Measurements from ENCODE around the gene LENEP. TPM values are rescaled to one million over a fixed set of nuclear protein-coding genes. Genes with fewer than 3 reads are reported as not detected.

The LENEP gene
- total and polyA plus RNA-seq, 8 donors, result 0.29 TPM; not detected in 7

DNA sequence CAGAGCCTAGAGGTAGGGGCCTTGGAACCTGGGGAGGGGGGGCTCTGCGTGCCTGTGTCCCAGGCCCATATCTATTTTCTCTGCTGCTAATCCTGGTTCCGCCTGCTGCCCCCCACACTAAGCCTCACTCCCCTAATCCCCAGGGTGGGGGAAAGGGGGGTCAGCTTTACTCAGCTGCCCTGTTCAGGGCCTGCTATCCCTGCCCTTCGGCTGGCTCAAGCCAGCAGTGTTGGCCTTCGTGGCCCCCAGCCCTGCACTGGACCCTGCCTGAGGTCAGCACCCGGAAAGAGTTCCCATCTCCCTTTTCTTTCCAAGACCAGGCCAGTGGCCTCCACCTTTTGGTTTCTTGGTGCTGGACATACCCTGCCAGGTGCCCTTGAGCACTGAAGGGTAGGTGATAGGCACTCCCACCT is 17.6 kb downstream of the LENEP start:
- no peak overlapping the region for H3K4me3 ChIP-seq
- ATAC-seq, result no peak
- DNase-seq, result no peak
- no peaks in the 10 kb centered on the region for H3K9me3 ChIP-seq
- H3K4me1 ChIP-seq, result peaks cover 28 to 43% (median 32%) of the 10 kb centered on the region in 3 donors
- TF ChIP-seq, protein P1, sequence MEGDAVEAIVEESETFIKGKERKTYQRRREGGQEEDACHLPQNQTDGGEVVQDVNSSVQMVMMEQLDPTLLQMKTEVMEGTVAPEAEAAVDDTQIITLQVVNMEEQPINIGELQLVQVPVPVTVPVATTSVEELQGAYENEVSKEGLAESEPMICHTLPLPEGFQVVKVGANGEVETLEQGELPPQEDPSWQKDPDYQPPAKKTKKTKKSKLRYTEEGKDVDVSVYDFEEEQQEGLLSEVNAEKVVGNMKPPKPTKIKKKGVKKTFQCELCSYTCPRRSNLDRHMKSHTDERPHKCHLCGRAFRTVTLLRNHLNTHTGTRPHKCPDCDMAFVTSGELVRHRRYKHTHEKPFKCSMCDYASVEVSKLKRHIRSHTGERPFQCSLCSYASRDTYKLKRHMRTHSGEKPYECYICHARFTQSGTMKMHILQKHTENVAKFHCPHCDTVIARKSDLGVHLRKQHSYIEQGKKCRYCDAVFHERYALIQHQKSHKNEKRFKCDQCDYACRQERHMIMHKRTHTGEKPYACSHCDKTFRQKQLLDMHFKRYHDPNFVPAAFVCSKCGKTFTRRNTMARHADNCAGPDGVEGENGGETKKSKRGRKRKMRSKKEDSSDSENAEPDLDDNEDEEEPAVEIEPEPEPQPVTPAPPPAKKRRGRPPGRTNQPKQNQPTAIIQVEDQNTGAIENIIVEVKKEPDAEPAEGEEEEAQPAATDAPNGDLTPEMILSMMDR (IDR thresholded peaks at IDR 0.05), result no peak
- FAIRE-seq, result no peak
- H3K27me3 ChIP-seq, result no peaks in the 10 kb centered on the region
- 53% methylated on average over 5 of the region's 5 CpGs for WGBS, 2 donors
- no peak overlapping the region for H3K27ac ChIP-seq
- intact Hi-C loops (cut with DNase I), result loop anchor here in 2 of 3 donors (10.0 kb wide), 1 partner anchor 46 kb away; the partner anchor contains the start of gene PYGO2 (in 2 of the 2)
- peaks cover 0 to 17% (median 9%) of the 10 kb centered on the region in 3 donors for H3K36me3 ChIP-seq

DNA sequence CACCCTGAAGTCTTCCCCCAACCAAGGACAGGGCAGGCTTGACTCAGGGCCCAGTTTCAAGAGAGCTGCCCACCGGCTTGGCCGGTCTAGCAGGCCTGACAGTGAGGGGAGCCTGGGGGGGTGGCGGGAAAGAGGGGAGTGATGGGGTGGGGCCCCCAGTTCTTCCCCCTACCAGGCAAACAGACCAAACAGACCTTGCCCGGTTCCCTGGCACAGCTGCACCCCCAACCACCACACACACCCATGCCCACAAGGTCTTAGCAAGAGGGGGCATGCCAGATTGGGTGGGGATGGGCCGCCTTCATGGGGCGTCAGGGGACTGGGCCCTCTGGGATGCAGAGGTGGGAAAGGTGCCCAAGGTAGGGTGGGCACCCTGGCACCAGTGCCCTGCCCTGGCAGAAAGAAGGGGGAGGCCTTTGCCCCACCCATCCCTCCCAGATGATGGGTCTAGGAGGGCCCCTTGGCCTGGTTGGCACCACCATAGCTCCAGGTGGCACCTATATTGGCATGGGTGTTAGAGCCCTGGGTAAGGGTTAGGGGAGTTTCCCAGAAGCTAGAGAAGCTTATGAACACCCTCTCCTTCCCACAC is 18.1 kb downstream of the LENEP start:
- ATAC-seq, result no peak
- no peak for FAIRE-seq
- no peak for DNase-seq
- H3K27me3 ChIP-seq, result no peaks in the 10 kb centered on the region
- TF ChIP-seq, protein P1 (IDR thresholded peaks at IDR 0.05), result no peak
- peaks cover 0 to 22% (median 9%) of the 10 kb centered on the region in 3 donors for H3K36me3 ChIP-seq
- 65 to 81% methylated on average over 5 to 6 of the region's 6 CpGs for WGBS, 2 donors
- no peak overlapping the region for H3K4me3 ChIP-seq
- intact Hi-C loops (cut with DNase I), result loop anchor here in 2 of 3 donors (10.0 kb wide), 1 partner anchor 47 kb away; the partner anchor contains the start of gene PYGO2 (in 2 of the 2)
- H3K9me3 ChIP-seq, result no peaks in the 10 kb centered on the region
- H3K4me1 ChIP-seq, result peaks cover 23 to 38% (median 27%) of the 10 kb centered on the region in 3 donors
- H3K27ac ChIP-seq, result peak overlapping the region in 1 of 4 donors; percentile 4

GRCh38 chr1:155012026-155012546 is 18.7 kb downstream of the LENEP start:
- Histone ChIP-seq H3K27ac (no peak overlapping the region), H3K9me3 (no peaks in the 10 kb centered on the region), H3K36me3 (peaks cover 0 to 24% (median 9%) of the 10 kb centered on the region in 3 donors), H3K4me1 (peaks cover 17 to 33% (median 25%) of the 10 kb centered on the region in 3 donors), H3K4me3 (no peak overlapping the region), H3K27me3 (no peaks in the 10 kb centered on the region)
- DNase-seq (peak in 2 of 6 donors; percentile 56 to 64), FAIRE-seq (no peak), ATAC-seq (peak in 3 of 4 donors; percentile 37 to 50 (median 42))
- WGBS, 2 donors, result 23 to 31% methylated on average over 9 of the region's 9 CpGs
- intact Hi-C loops (cut with DNase I), result loop anchor here in 2 of 3 donors (10.0 kb wide), 1 partner anchor 47 kb away; the partner anchor contains the start of gene PYGO2 (in 2 of the 2)
- TF ChIP-seq, protein P1 (IDR thresholded peaks at IDR 0.05), result no peak

DNA sequence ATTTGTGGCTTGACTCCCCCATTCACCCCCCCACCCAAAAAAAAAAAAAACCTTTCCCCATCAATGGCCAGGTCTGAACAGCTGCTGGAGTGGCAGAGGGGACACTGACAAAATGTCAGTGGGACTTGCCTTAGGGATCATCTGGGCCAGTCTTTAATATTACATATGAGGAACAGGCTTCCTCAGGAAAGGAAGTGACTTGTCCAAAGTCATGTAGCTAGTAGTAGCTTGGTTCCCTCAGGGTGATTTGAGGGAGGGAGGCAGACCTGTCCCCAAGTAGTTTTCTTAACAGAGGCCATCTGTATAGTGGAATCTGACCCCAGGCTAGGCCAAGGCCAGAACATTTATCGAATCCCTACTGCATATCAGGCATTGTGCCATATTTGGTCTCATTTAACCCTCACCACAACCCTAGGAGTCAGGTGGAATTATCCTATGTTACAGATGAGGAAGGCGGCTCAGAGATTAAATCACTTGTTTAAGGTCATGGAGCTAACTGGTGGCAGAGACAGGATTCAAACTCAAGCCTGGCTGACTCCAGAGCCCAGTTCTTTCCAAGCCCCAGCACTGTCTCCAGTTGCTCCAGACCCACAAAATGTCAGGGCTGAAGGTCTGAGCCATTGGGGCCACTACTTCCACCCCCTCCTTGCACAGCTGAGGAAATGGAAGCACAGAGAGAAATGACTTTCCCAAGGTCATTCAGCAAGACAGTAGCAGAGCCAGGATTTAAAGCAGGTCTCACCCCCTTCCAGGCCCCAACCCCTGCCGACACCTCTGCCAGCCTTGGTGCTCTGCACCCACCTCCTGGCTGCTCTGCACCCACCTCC is 19.6 kb downstream of the LENEP start:
- no peak overlapping the region for H3K27ac ChIP-seq
- no peak for FAIRE-seq
- no peaks in the 10 kb centered on the region for H3K27me3 ChIP-seq
- no peak overlapping the region for H3K4me3 ChIP-seq
- ATAC-seq, result no peak
- no peaks in the 10 kb centered on the region for H3K9me3 ChIP-seq
- TF ChIP-seq, protein P1 (IDR thresholded peaks at IDR 0.05), result no peak
- peaks cover 0 to 24% (median 9%) of the 10 kb centered on the region in 3 donors for H3K36me3 ChIP-seq
- intact Hi-C loops (cut with DNase I), result loop anchor here in 2 of 3 donors (10.0 kb wide), 1 partner anchor 48 kb away; the partner anchor contains the start of gene PYGO2 (in 2 of the 2)
- 50 to 51% methylated on average over 3 of the region's 3 CpGs for WGBS, 2 donors
- DNase-seq, result no peak
- peaks cover 10 to 28% (median 24%) of the 10 kb centered on the region in 3 donors for H3K4me1 ChIP-seq

Data from pancreas (tissue), 10 donors.